HFFc6 (cell line): ENCODE results near the gene ETV2. TPM values are rescaled to one million over a fixed set of nuclear protein-coding genes. Genes with fewer than 3 reads are reported as not detected.

Experiments used
- DNase-seq: peaks from one replicate; pipeline ENCODE4 v3.0.0-alpha.2; 2018
- H3K27ac Mint-ChIP-seq: 2 replicates; pipeline ENCODE4 v1.8.0; 2020; ENCODE audit warnings: mild to moderate bottlenecking, mixed read lengths
- H3K27me3 Mint-ChIP-seq: 2 replicates; pipeline ENCODE4 v1.8.0; 2021; ENCODE audit warnings: mild to moderate bottlenecking, moderate library complexity, mixed read lengths; ENCODE audit not compliant: insufficient read depth
- H3K36me3 Mint-ChIP-seq: 2 replicates; pipeline ENCODE4 v1.8.0; 2021; ENCODE audit warnings: low read depth, mixed read lengths
- H3K4me1 Mint-ChIP-seq: 2 replicates; pipeline ENCODE4 v1.8.0; 2020; ENCODE audit warnings: low read depth, mixed read lengths
- H3K4me3 Mint-ChIP-seq: 2 replicates; pipeline ENCODE4 v1.8.0; 2020; ENCODE audit warnings: mild to moderate bottlenecking, moderate library complexity, mixed read lengths
- H3K9me3 Mint-ChIP-seq: 2 replicates; pipeline ENCODE4 v1.8.0; 2020; ENCODE audit warnings: mild to moderate bottlenecking, mixed read lengths
- total RNA-seq, 6 experiments: library from RNA; stranded (reverse); fragmentation: NEBNext Ultra II Directional; extraction: Animal tissue kit (Norgen Biotek cat#: 25700); gene quantifications; 2 replicates in 1 of 6; 3 replicates in 5 of 6; pipeline ENCODE4 v1.2.3, GENCODE V29; 2021
- TF ChIP-seq, protein P1 (sequence below): fragments of 200-600 bp; sonication (generic); IDR thresholded peaks from 2 replicates; pipeline ENCODE4 v1.5.0; 2021; ENCODE audit warnings: antibody characterized with exemption, mild to moderate bottlenecking

Gene ETV2
- total RNA-seq, 6 experiments from 2014 or later: 0.71 to 2.2 (median 1.4) TPM

DNA sequence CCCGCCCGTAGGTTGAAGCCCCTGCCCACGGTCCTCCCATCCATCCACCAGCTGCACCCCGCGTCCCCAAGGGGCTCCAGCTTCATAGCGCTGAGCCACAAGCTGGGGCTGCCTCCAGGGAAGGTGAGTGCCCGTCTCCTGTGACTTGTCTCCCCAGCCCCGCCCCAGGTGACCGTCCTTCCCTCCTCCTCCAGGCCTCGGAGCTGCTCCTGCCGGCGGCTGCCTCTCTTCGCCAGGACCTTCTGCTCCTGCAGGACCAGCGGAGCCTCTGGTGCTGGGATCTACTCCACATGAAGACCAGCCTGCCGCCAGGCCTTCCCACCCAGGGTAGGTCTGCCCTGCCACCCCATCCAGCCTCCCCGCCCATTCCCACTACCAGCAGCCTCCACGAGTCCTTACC, 21.5 kb upstream of the ETV2 start:
- H3K4me3 Mint-ChIP-seq: no peak overlapping the region
- H3K27me3 Mint-ChIP-seq: no peaks in the 10 kb centered on the region
- H3K9me3 Mint-ChIP-seq: no peaks in the 10 kb centered on the region
- DNase-seq: no peak
- H3K27ac Mint-ChIP-seq: no peak overlapping the region
- no peaks in the 10 kb centered on the region for H3K36me3 Mint-ChIP-seq
- H3K4me1 Mint-ChIP-seq: no peaks in the 10 kb centered on the region
- TF ChIP-seq, protein P1, sequence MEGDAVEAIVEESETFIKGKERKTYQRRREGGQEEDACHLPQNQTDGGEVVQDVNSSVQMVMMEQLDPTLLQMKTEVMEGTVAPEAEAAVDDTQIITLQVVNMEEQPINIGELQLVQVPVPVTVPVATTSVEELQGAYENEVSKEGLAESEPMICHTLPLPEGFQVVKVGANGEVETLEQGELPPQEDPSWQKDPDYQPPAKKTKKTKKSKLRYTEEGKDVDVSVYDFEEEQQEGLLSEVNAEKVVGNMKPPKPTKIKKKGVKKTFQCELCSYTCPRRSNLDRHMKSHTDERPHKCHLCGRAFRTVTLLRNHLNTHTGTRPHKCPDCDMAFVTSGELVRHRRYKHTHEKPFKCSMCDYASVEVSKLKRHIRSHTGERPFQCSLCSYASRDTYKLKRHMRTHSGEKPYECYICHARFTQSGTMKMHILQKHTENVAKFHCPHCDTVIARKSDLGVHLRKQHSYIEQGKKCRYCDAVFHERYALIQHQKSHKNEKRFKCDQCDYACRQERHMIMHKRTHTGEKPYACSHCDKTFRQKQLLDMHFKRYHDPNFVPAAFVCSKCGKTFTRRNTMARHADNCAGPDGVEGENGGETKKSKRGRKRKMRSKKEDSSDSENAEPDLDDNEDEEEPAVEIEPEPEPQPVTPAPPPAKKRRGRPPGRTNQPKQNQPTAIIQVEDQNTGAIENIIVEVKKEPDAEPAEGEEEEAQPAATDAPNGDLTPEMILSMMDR: no peak

GRCh38 chr19:35621708-35622107, 19.8 kb upstream of the ETV2 start:
- Mint-ChIP-seq H3K27me3 (no peaks in the 10 kb centered on the region), H3K4me1 (no peaks in the 10 kb centered on the region), H3K4me3 (no peak overlapping the region), H3K36me3 (no peaks in the 10 kb centered on the region), H3K27ac (no peak overlapping the region), H3K9me3 (no peaks in the 10 kb centered on the region)
- no peak for DNase-seq
- TF ChIP-seq, protein P1: no peak

DNA sequence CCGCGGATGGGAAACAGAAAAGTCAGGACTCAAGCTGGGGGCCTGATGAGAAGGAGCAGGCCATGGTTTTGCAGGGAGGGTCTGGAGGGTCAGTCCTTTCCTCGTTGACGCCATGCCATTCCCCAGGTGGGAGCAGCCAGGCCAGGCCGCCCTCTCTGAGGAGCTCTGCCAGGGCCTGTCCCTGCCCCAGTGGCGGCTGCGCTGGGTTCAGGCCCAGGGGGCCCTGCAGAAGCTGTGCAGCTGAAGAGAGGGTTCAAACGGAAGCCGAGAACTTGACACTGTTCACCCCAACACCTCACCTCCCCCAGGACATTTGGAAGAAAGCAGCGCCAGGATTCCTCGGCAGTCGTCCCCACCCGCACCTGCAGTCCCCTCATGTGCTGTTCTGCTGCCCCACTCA, 18.8 kb upstream of the ETV2 start:
- no peaks in the 10 kb centered on the region for H3K9me3 Mint-ChIP-seq
- TF ChIP-seq, protein P1: no peak
- H3K36me3 Mint-ChIP-seq: no peaks in the 10 kb centered on the region
- no peak overlapping the region for H3K4me3 Mint-ChIP-seq
- no peaks in the 10 kb centered on the region for H3K27me3 Mint-ChIP-seq
- DNase-seq: no peak
- no peaks in the 10 kb centered on the region for H3K4me1 Mint-ChIP-seq
- H3K27ac Mint-ChIP-seq: no peak overlapping the region

DNA sequence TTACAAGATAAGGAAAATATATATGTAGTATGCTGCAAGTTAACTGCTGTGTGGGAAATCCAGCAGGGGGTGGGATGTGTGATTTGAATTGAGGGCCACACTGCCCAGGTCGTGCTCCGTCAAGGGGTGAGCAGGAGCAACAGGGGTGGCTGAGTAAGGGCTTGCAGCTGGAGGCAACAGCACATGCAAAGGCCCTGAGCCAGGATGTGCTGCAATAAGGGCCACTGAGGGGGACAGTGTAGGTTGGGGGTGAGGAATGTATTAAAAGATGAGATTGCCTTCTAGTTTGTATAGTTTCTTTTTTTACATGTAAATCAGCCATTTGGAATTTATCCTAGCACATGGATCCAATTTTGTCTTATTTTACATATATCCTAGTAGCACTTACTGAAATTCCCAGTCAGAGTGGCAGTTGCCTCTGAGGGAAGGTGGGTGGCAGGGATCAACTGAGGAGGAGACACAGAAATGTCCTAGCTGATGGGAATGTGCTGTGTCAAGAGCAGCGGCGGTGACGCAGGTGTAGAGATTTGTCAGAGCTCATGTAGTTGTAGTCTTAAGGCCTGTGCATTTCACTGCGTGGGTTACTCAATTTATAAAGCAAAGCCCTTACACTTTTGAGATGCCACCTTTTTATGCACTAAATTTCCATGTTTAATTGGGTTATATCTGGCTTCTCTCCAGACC, 18.1 kb upstream of the ETV2 start:
- Mint-ChIP-seq H3K4me1 (peaks cover 5% of the 10 kb centered on the region), H3K27ac (no peak overlapping the region), H3K9me3 (no peaks in the 10 kb centered on the region), H3K36me3 (0 out of 2 replicates have a peak, but pooled peaks cover under 1% of the 10 kb centered on the region), H3K4me3 (no peak overlapping the region), H3K27me3 (no peaks in the 10 kb centered on the region)
- DNase-seq: no peak
- TF ChIP-seq, protein P1: no peak

DNA sequence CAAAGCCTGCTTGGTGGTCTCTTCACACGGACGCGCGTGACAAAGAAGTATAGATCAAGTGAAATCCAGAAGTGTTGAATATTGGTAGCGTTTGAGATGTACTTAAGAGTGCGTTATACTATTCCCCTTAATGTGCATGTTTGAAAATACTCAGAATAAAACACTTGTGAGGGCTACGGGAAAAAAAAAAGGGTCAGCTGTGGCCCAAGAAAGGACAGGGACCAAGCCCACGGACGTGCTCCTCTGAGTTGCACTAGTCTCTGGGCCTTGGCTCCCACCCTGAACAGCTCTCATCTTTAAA, 13.3 kb upstream of the ETV2 start:
- TF ChIP-seq, protein P1: no peak
- Mint-ChIP-seq H3K9me3 (no peaks in the 10 kb centered on the region), H3K27me3 (peaks cover 6% of the 10 kb centered on the region; the same call in 1 of the 2 replicates), H3K4me3 (peak overlapping the region; percentile 99), H3K36me3 (peaks cover 33% of the 10 kb centered on the region), H3K27ac (peak overlapping the region; percentile 99), H3K4me1 (peaks cover 12% of the 10 kb centered on the region)
- no peak for DNase-seq
